ENCODE measurements around the gene UQCC2. TPM values are rescaled to one million over a fixed set of nuclear protein-coding genes. Genes with fewer than 3 reads are reported as not detected.

UQCC2 gene
- total and polyA plus RNA-seq, 2 of the 4 experiments (the other 2 are of a cell fraction), result 13.8 to 34.5 TPM

DNA sequence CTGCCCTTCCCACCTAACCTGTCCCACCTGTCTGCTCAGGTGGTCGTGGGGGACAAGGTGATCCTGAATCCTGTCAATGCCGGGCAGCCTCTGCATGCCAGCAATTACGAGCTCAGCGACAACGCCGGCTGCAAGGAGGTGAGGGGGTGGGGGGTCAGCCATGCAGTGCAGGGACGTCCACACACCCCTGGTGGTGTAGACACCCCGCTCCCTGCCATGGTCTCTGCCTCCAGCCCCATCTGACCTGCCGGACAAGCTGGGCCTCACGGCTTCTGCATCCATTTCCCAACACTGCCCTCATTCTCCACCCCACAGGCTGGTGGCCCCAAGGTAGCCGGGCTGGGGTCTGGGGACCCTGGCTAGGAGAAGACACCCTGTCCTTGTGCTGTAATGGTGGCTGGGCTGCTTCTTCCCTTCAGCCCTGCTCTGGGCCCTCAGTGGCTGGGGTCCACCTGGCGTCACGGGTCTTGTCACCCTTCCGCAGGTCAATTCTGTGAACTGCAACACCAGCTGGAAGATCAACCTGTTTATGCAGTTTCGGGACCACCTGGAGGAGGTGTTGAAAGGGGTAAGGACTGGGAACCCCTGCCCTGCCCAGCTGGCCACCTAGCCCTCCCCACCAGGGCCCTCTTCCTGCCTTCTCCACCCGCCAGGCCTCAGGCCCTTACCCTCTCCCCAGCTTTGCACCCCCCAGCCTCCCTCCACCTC lies 52.4 kb downstream of the UQCC2 start:
- Histone ChIP-seq H4K20me1 (ENCODE audit: insufficient read depth, low read length) (no peaks in the 10 kb centered on the region), H3K4me1 (ENCODE audit: control insufficient read depth, insufficient read depth, low read length) (no peaks in the 10 kb centered on the region), H2AFZ (replicated peaks; ENCODE audit: low read length, poor library complexity) (no peak overlapping the region), H3K14ac (replicated peaks; ENCODE audit: low read depth, low read length) (no peak overlapping the region), H3K23ac (ENCODE audit: low read depth, low read length) (no peak overlapping the region), H3K4me2 (ENCODE audit: low read depth, low read length) (no peak overlapping the region), H2BK20ac (ENCODE audit: low read depth, low read length) (no peak overlapping the region), H2AK5ac (ENCODE audit: low read depth, low read length) (no peak overlapping the region), H4K8ac (ENCODE audit: low read depth in 2 of 2, low read length in 2 of 2) (no peak overlapping the region), H3K27me3 (ENCODE audit: control insufficient read depth, insufficient read depth, low read length) (no peaks in the 10 kb centered on the region), H4K5ac (ENCODE audit: low read depth, low read length) (no peak overlapping the region), H3K9ac (ENCODE audit: low read depth, low read length) (no peak overlapping the region), H3K79me1 (ENCODE audit: low read depth in 1 of 2, low read length in 2 of 2) (no peaks in the 10 kb centered on the region), H3K9me1 (ENCODE audit: insufficient read depth, low read length) (peaks cover 4% of the 10 kb centered on the region; the same call in 1 of the 2 replicates), H2BK5ac (ENCODE audit: low read depth, low read length, poor library complexity, severe bottlenecking) (no peak overlapping the region), H3K18ac (ENCODE audit: low read depth, low read length) (no peak overlapping the region), H3K4me3 (ENCODE audit: insufficient read depth, low read depth, low read length) (no peak overlapping the region), H3K27ac (ENCODE audit: insufficient read depth, low read length) (no peak overlapping the region), H2BK120ac (ENCODE audit: low read depth, low read length) (no peak overlapping the region), H3K56ac (ENCODE audit: extremely low read depth, insufficient read depth, low read length) (no peak overlapping the region), H3K4ac (ENCODE audit: low read depth, low read length) (no peak overlapping the region), H4K91ac (ENCODE audit: insufficient read depth, low read depth, low read length) (no peak overlapping the region), H2AK9ac (replicated peaks; ENCODE audit: low read depth, low read length, poor library complexity) (peak overlapping the region; percentile 9), H3K9me3 (ENCODE audit: control insufficient read depth, insufficient read depth, low read length) (no peaks in the 10 kb centered on the region), H3K36me3 (ENCODE audit: control insufficient read depth, insufficient read depth, low read length) (no peaks in the 10 kb centered on the region), H2BK15ac (ENCODE audit: low read depth, low read length) (no peak overlapping the region)
- BruUV-seq (replicated peaks), result no TSS peak
- WGBS, 2 experiments (ENCODE audit: extremely low coverage in 2 of 2, insufficient read length in 1 of 2), result 100% methylated on average over 2 of the region's 16 CpGs; no CpG with 5 or more reads in 1 of the 2 experiments
- intact Hi-C loops (cut with micrococcal nuclease) (no loop called here), dilution Hi-C loops (cut with HindIII; ENCODE audit: low sequenced_read_pairs, unreplicated experiment) (no loop called here), in situ Hi-C loops (cut with MboI; ENCODE audit: low sequenced_read_pairs) (no loop called here)
- POLR2A ChIA-PET (ENCODE audit: unreplicated experiment), result no interaction called here
- CTCF ChIA-PET, result no interaction called here
- no peak for ATAC-seq (ENCODE audit: low read depth)
- TF ChIP-seq CHD1 (IDR thresholded peaks at IDR 0.05; ENCODE audit: low read depth, low read length), result no peak
- TF ChIP-seq BHLHE40 (IDR thresholded peaks at IDR 0.05; ENCODE audit: low read depth, low read length), result no peak
- no peak for TF ChIP-seq MAFK (IDR thresholded peaks at IDR 0.05; ENCODE audit: low read depth, low read length)
- no peak for DNase-seq

Measured in IMR-90 (cell line).